HEK293T (cell line): ENCODE results near the gene NOL9.

Experiments
- ARNT ChIP-seq: fragments of 450-650 bp; IDR thresholded peaks from 2 replicates; pipeline ENCODE4 v1.6.1; 2017; ENCODE audit warnings: mild to moderate bottlenecking
- BHLHE40 ChIP-seq: fragments of 450-650 bp; IDR thresholded peaks from 2 replicates; pipeline ENCODE4 v1.6.1; 2016; ENCODE audit warnings: mild to moderate bottlenecking, moderate library complexity, borderline replicate concordance
- CTBP1 ChIP-seq: fragments of 450-650 bp; IDR thresholded peaks from 2 replicates; pipeline ENCODE4 v1.6.1; 2016; ENCODE audit warnings: borderline replicate concordance
- ELF4 ChIP-seq: fragments of 450-650 bp; IDR thresholded peaks from 2 replicates; pipeline ENCODE4 v1.6.1; 2017; ENCODE audit warnings: antibody characterized with exemption
- FOXK2 ChIP-seq: fragments of 450-650 bp; IDR thresholded peaks from 2 replicates; pipeline ENCODE4 v1.6.1; 2016; ENCODE audit warnings: mild to moderate bottlenecking
- FOXM1 ChIP-seq: fragments of 450-650 bp; IDR thresholded peaks from 2 replicates; pipeline ENCODE4 v1.6.1; 2017; ENCODE audit warnings: mild to moderate bottlenecking, borderline replicate concordance
- HDGF ChIP-seq: fragments of 450-650 bp; IDR thresholded peaks from 2 replicates; pipeline ENCODE4 v1.6.1; 2017; ENCODE audit warnings: antibody characterized with exemption, borderline replicate concordance
- NFRKB ChIP-seq: fragments of 450-650 bp; IDR thresholded peaks from 2 replicates; pipeline ENCODE4 v1.6.1; 2016; ENCODE audit warnings: mild to moderate bottlenecking, moderate library complexity
- SP1 ChIP-seq: fragments of 450-650 bp; IDR thresholded peaks from 2 replicates; pipeline ENCODE4 v1.6.1; 2017
- SUZ12 ChIP-seq: fragments of 450-650 bp; IDR thresholded peaks from 2 replicates; pipeline ENCODE4 v1.6.1; 2016; ENCODE audit warnings: mild to moderate bottlenecking
- TARDBP ChIP-seq: fragments of 450-650 bp; IDR thresholded peaks from 2 replicates; pipeline ENCODE4 v1.6.1; 2016
- ZNF384 ChIP-seq: fragments of 450-650 bp; IDR thresholded peaks from 2 replicates; pipeline ENCODE4 v1.6.1; 2016

DNA sequence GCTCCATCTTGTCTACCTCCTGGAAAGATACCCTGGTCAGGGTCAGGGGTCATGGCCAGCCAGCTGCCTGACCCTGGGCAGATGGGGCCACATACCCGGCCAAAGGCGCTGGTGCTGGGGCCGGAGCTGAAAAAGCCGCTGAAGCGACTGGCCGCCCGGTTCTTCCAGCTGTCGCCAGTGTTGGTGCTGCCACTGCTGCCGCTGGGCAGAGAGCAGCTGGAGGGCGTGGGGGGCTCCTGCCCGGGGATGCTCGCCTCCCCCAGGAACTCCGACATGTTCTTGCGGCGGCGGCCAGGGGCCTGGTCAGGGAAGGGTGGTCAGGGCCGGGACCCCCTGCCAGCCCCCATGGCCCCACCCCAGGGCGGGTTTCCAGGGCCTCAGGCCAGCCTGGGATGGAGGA, 81.2 kb downstream of the NOL9 start:
- TF ChIP-seq CTBP1 (no peak), HDGF (no peak), BHLHE40 (no peak), ARNT (no peak), SUZ12 (no peak), NFRKB (no peak), FOXM1 (no peak), TARDBP (no peak), ELF4 (no peak), FOXK2 (no peak), SP1 (no peak), ZNF384 (no peak)
